Uterus (tissue), 2 donors: ENCODE results near the gene LPP.

Source experiments
- CTCF ChIP-seq, 4 experiments: fragments of 200-600 bp in 2 of 4; fragments of 450-650 bp in 2 of 4; sonication (generic) in 2 of 4; IDR thresholded peaks; one replicate each; pipeline ENCODE4 v1.5.1; 2016 to 2019; ENCODE audit warnings: antibody characterized with exemption in 4 of 4, mild to moderate bottlenecking in 2 of 4, moderate library complexity in 1 of 4
- POLR2A ChIP-seq, 2 donors: fragments of 450-650 bp; IDR thresholded peaks; one replicate each; pipeline ENCODE4 v1.6.1; 2016; ENCODE audit warnings: antibody characterized with exemption in 2 of 2, mild to moderate bottlenecking in 1 of 2, moderate library complexity in 1 of 2

GRCh38 chr3:188685789-188686188, 531.8 kb downstream of the LPP start:
- no peak for TF ChIP-seq CTCF (IDR thresholded peaks at IDR 0.05)
- TF ChIP-seq POLR2A (IDR thresholded peaks at IDR 0.05), result no peak
